Neural cell (in vitro differentiated cells): ENCODE measurements around the gene SLC4A2. TPM values are rescaled to one million over a fixed set of nuclear protein-coding genes. Genes with fewer than 3 reads are reported as not detected.

ENCODE experiments used
- H2AFZ ChIP-seq: fragments of 200-600, 300-800 bp; sonication (generic), shearing (Covaris generic); 2 replicates; pipeline ENCODE4 v1.6.0; 2014; ENCODE audit warnings: low read depth, mild to moderate bottlenecking, antibody characterized with exemption, low read length, moderate library complexity
- H3F3A ChIP-seq: fragments of 200-600 bp; shearing (Covaris generic); 2 replicates; pipeline ENCODE4 v1.6.1; 2016; ENCODE audit warnings: mild to moderate bottlenecking, moderate library complexity, mixed read lengths, antibody characterized with exemption, low read length; ENCODE audit not compliant: insufficient read depth, poor library complexity, severe bottlenecking
- H3K27ac ChIP-seq: fragments of 200-600, 300-800 bp; sonication (generic), shearing (Covaris generic); 2 replicates; pipeline ENCODE4 v1.5.1; 2014; ENCODE audit warnings: mild to moderate bottlenecking, low read length, moderate library complexity
- H3K27me3 ChIP-seq: fragments of 300-800, 200-600 bp; sonication (generic), shearing (Covaris generic); 2 replicates; pipeline ENCODE4 v1.6.0; 2014; ENCODE audit warnings: mild to moderate bottlenecking, low read depth, low read length, moderate library complexity; ENCODE audit not compliant: insufficient read depth
- H3K36me3 ChIP-seq: fragments of 300-800, 200-600 bp; sonication (generic), shearing (Covaris generic); 2 replicates; pipeline ENCODE4 v1.5.1; 2014; ENCODE audit warnings: mild to moderate bottlenecking, antibody characterized with exemption, low read length, moderate library complexity; ENCODE audit not compliant: insufficient read depth
- H3K4me2 ChIP-seq: fragments of 300-800, 200-600 bp; sonication (generic), shearing (Covaris generic); 2 replicates; pipeline ENCODE4 v1.6.0; 2014; ENCODE audit warnings: mild to moderate bottlenecking, low read length
- H3K4me3 ChIP-seq: fragments of 300-800, 200-600 bp; sonication (generic), shearing (Covaris generic); 2 replicates; pipeline ENCODE4 v1.5.1; 2014; ENCODE audit warnings: mild to moderate bottlenecking, low read length, moderate library complexity
- H3K79me2 ChIP-seq: fragments of 200-600 bp; shearing (Covaris generic); replicated peaks from 2 replicates; pipeline ENCODE4 v1.6.0; 2014; ENCODE audit warnings: mild to moderate bottlenecking, low read length, moderate library complexity; ENCODE audit not compliant: insufficient read depth
- H3K9ac ChIP-seq: fragments of 300-800, 200-600 bp; sonication (generic), shearing (Covaris generic); 2 replicates; pipeline ENCODE4 v1.6.1; 2016; ENCODE audit warnings: mild to moderate bottlenecking, low read length, mixed read lengths
- H3K9me2 ChIP-seq: fragments of 200-600 bp; shearing (Covaris generic); 2 replicates; pipeline ENCODE4 v1.6.1; 2016; ENCODE audit warnings: mild to moderate bottlenecking, low read length, mixed read lengths; ENCODE audit not compliant: insufficient read depth
- H3K9me3 ChIP-seq: fragments of 200-600, 300-800 bp; sonication (generic), shearing (Covaris generic); 2 replicates; pipeline ENCODE4 v1.6.1; 2016; ENCODE audit warnings: mild to moderate bottlenecking, mixed run types, low read length, moderate library complexity, mixed read lengths
- H4K20me1 ChIP-seq: fragments of 200-600 bp; shearing (Covaris generic); 2 replicates; pipeline ENCODE4 v1.6.1; 2016; ENCODE audit warnings: mild to moderate bottlenecking, mixed run types; ENCODE audit not compliant: insufficient read depth
- EP300 ChIP-seq: fragments of 450-650 bp; conservative IDR thresholded peaks from 2 replicates; pipeline ENCODE4 v1.6.1; 2014; ENCODE audit warnings: antibody characterized with exemption, mild to moderate bottlenecking, moderate library complexity; ENCODE audit not compliant: poor library complexity, severe bottlenecking
- EZH2 ChIP-seq: fragments of 200-600, 300-800 bp; shearing (Covaris generic), sonication (generic); IDR thresholded peaks from 2 replicates; pipeline ENCODE4 v1.6.1; 2014; ENCODE audit warnings: antibody characterized with exemption, low read length, borderline replicate concordance, mild to moderate bottlenecking; ENCODE audit not compliant: insufficient read depth, poor library complexity, severe bottlenecking
- MXI1 ChIP-seq: fragments of 450-650 bp; conservative IDR thresholded peaks from 2 replicates; pipeline ENCODE4 v1.6.1; 2014; ENCODE audit warnings: antibody characterized with exemption, mild to moderate bottlenecking; ENCODE audit not compliant: poor library complexity, severe bottlenecking
- POLR2AphosphoS5 ChIP-seq: IDR thresholded peaks from 2 replicates; pipeline ENCODE4 v1.6.1; 2012
- RAD21 ChIP-seq: fragments of 450-650 bp; conservative IDR thresholded peaks from 2 replicates; pipeline ENCODE4 v1.6.1; 2014; ENCODE audit warnings: antibody characterized with exemption, mild to moderate bottlenecking, moderate library complexity
- SMC3 ChIP-seq: fragments of 450-650 bp; conservative IDR thresholded peaks from 2 replicates; pipeline ENCODE4 v1.6.1; 2014; ENCODE audit warnings: antibody characterized with exemption, mild to moderate bottlenecking, moderate library complexity; ENCODE audit not compliant: poor library complexity
- TAF1 ChIP-seq: IDR thresholded peaks from 2 replicates; pipeline ENCODE4 v1.6.1; 2012; ENCODE audit warnings: low read depth
- polyA plus RNA-seq: library from polyadenylated mRNA; depleted of rRNA; stranded (reverse); fragments of >200 nt; gene quantifications from 2 replicates; pipeline ENCODE4 v1.2.3, GENCODE V29; 2014
- TF ChIP-seq, protein P1 (sequence below): IDR thresholded peaks from 2 replicates; pipeline ENCODE4 v1.6.1; 2012; ENCODE audit warnings: borderline replicate concordance
- TF ChIP-seq, protein P2 (sequence below): fragments of 450-650 bp; IDR thresholded peaks from 2 replicates; pipeline ENCODE4 v1.5.1; 2014; ENCODE audit warnings: antibody characterized with exemption, mild to moderate bottlenecking, moderate library complexity; ENCODE audit not compliant: poor library complexity, severe bottlenecking

Gene SLC4A2
- polyA plus RNA-seq, 1 donor from 2014 or later, result 2.4 TPM

DNA sequence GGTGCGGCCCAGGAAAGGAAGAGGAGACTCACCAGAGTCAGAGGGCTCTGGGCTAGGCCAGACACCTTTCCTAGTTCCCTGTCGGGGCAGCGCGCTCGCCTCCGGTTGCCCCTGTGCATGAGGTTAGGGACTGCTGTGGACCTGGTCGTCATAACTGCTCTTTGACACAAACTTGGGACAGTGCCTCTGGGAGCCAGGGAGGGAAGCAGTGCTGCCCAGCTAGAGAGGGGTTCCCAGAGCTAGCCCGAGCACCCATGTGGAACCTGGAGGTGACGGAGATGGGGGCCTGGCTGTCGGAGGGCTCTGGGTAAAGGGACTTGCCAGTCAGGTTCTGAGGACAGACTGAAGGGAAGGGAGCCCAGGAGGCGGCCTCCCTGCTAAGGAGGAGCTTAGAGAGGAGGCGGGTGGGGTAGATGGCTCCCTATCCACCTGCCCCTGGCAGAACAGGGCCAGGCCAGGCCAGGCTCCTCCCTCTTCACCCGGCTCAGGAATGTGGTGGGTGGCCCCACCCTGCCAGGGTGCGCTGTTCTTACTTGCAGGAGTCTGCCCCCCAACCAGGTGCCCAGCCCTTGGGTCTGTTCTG lies 56.5 kb downstream of the SLC4A2 start:
- H3K36me3 ChIP-seq, result no peaks in the 10 kb centered on the region
- no peak overlapping the region for H3K27ac ChIP-seq
- peak overlapping the region; percentile 5 for H3K9ac ChIP-seq
- TF ChIP-seq, protein P1, sequence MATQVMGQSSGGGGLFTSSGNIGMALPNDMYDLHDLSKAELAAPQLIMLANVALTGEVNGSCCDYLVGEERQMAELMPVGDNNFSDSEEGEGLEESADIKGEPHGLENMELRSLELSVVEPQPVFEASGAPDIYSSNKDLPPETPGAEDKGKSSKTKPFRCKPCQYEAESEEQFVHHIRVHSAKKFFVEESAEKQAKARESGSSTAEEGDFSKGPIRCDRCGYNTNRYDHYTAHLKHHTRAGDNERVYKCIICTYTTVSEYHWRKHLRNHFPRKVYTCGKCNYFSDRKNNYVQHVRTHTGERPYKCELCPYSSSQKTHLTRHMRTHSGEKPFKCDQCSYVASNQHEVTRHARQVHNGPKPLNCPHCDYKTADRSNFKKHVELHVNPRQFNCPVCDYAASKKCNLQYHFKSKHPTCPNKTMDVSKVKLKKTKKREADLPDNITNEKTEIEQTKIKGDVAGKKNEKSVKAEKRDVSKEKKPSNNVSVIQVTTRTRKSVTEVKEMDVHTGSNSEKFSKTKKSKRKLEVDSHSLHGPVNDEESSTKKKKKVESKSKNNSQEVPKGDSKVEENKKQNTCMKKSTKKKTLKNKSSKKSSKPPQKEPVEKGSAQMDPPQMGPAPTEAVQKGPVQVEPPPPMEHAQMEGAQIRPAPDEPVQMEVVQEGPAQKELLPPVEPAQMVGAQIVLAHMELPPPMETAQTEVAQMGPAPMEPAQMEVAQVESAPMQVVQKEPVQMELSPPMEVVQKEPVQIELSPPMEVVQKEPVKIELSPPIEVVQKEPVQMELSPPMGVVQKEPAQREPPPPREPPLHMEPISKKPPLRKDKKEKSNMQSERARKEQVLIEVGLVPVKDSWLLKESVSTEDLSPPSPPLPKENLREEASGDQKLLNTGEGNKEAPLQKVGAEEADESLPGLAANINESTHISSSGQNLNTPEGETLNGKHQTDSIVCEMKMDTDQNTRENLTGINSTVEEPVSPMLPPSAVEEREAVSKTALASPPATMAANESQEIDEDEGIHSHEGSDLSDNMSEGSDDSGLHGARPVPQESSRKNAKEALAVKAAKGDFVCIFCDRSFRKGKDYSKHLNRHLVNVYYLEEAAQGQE, result no peak
- TF ChIP-seq, protein P2, sequence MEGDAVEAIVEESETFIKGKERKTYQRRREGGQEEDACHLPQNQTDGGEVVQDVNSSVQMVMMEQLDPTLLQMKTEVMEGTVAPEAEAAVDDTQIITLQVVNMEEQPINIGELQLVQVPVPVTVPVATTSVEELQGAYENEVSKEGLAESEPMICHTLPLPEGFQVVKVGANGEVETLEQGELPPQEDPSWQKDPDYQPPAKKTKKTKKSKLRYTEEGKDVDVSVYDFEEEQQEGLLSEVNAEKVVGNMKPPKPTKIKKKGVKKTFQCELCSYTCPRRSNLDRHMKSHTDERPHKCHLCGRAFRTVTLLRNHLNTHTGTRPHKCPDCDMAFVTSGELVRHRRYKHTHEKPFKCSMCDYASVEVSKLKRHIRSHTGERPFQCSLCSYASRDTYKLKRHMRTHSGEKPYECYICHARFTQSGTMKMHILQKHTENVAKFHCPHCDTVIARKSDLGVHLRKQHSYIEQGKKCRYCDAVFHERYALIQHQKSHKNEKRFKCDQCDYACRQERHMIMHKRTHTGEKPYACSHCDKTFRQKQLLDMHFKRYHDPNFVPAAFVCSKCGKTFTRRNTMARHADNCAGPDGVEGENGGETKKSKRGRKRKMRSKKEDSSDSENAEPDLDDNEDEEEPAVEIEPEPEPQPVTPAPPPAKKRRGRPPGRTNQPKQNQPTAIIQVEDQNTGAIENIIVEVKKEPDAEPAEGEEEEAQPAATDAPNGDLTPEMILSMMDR, result no peak
- TF ChIP-seq RAD21 (no peak), SMC3 (no peak), TAF1 (no peak), EP300 (no peak), EZH2 (no peak), MXI1 (no peak), POLR2AphosphoS5 (no peak)
- H3K27me3 ChIP-seq, result peaks cover 23% of the 10 kb centered on the region
- no peak overlapping the region for H3K4me2 ChIP-seq
- H3F3A ChIP-seq, result no peaks in the 10 kb centered on the region
- no peaks in the 10 kb centered on the region for H3K9me2 ChIP-seq
- H3K4me3 ChIP-seq, result peak overlapping the region; percentile 43
- peaks cover 51% of the 10 kb centered on the region for H4K20me1 ChIP-seq
- H3K79me2 ChIP-seq, result peaks cover 21% of the 10 kb centered on the region
- H2AFZ ChIP-seq, result no peak overlapping the region
- H3K9me3 ChIP-seq, result no peaks in the 10 kb centered on the region

DNA sequence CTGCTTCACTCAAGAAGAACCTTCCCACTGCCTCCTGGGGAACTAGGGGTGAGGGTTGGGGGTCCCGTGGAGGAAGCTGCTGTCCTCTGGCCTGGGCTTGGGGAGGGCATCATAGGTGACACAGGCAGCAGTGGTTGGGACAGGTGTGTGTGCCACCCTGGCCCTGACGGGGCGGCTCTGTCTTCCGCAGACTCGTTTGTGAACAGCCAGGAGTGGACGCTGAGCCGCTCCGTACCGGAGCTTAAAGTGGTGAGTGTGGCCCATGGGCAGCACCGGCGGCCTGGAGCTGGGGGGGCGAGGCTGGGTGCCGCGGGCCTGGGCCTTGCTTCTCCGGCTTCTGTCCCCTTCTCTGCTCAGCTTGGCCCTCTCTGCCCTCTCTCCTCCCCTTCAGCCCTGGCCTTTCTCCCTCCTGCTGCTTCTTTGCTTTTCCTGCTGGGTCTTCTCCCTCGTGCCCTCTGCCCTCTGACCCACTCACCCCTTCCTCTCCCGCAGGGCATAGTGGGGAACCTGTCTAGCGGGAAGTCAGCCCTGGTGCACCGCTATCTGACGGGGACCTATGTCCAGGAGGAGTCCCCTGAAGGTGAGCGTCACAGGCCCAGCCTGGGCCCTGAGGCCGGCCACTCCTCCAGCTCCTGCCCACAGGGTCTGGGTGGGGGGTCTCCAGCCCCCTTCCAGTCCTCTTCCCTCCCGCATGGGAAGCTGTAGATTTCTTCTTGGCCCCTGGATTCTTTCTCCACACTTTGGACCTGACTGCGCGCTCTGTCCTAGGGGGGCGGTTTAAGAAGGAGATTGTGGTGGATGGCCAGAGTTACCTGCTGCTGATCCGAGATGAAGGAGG lies 57.4 kb downstream of the SLC4A2 start:
- no peaks in the 10 kb centered on the region for H3K9me3 ChIP-seq
- no peaks in the 10 kb centered on the region for H3K36me3 ChIP-seq
- H3K4me2 ChIP-seq, result no peak overlapping the region
- H3K4me3 ChIP-seq, result no peak overlapping the region
- H3K9ac ChIP-seq, result no peak overlapping the region
- peaks cover 23% of the 10 kb centered on the region for H3K27me3 ChIP-seq
- no peaks in the 10 kb centered on the region for H3K9me2 ChIP-seq
- TF ChIP-seq EZH2 (no peak), RAD21 (no peak), EP300 (no peak), POLR2AphosphoS5 (no peak), TAF1 (no peak), MXI1 (no peak), SMC3 (no peak)
- TF ChIP-seq, protein P1, result no peak
- TF ChIP-seq, protein P2, result no peak
- H3K79me2 ChIP-seq, result peaks cover 13% of the 10 kb centered on the region
- H2AFZ ChIP-seq, result no peak overlapping the region
- no peak overlapping the region for H3K27ac ChIP-seq
- H3F3A ChIP-seq, result no peaks in the 10 kb centered on the region
- H4K20me1 ChIP-seq, result peaks cover 42% of the 10 kb centered on the region
